HepG2 (cell line): ENCODE data around the gene PARP3. TPM values are rescaled to one million over a fixed set of nuclear protein-coding genes. Genes with fewer than 3 reads are reported as not detected.

Experiments
- CSRNP2 ChIP-seq: sonication (generic); formaldehyde crosslinking; conservative IDR thresholded peaks from 2 replicates; pipeline ENCODE4 v1.8.0; 2022; ENCODE audit warnings: low read depth, missing genetic modification reagents
- FLYWCH1 ChIP-seq: sonication (generic); formaldehyde crosslinking; IDR thresholded peaks from 2 replicates; pipeline ENCODE4 v1.8.1; 2023; ENCODE audit warnings: mild to moderate bottlenecking, missing genetic modification reagents
- FOSL1 ChIP-seq: sonication (generic); formaldehyde crosslinking; IDR thresholded peaks from 2 replicates; pipeline ENCODE4 v1.9.0; 2021; ENCODE audit warnings: missing genetic modification reagents, borderline replicate concordance
- GMEB2 ChIP-seq: IDR thresholded peaks from 2 replicates; pipeline ENCODE4 v1.6.1; 2016; ENCODE audit warnings: missing biosample characterization, missing genetic modification reagents, low read depth
- MIXL1 ChIP-seq: IDR thresholded peaks from 2 replicates; pipeline ENCODE4 v1.6.1; 2016
- MYPOP ChIP-seq: sonication (generic); formaldehyde crosslinking; IDR thresholded peaks from 2 replicates; pipeline ENCODE4 v1.8.1; 2023; ENCODE audit warnings: mild to moderate bottlenecking, moderate library complexity, missing genetic modification reagents
- NFRKB ChIP-seq: fragments of 450-650 bp; IDR thresholded peaks from 2 replicates; pipeline ENCODE4 v1.6.1; 2017
- POLR2G ChIP-seq: fragments of 200-400 bp; formaldehyde crosslinking; IDR thresholded peaks from 2 replicates; pipeline ENCODE4 v1.6.1; 2018; ENCODE audit warnings: mild to moderate bottlenecking, low read depth, low read length, moderate library complexity
- RFX5 ChIP-seq: IDR thresholded peaks from 2 replicates; pipeline ENCODE4 v1.6.1; 2011; ENCODE audit warnings: low read depth, low read length, improper control_type of control experiment
- RXRB ChIP-seq: IDR thresholded peaks from 2 replicates; pipeline ENCODE4 v1.6.1; 2016; ENCODE audit warnings: borderline replicate concordance, missing genetic modification reagents, missing compliant biosample characterization
- SMARCC2 ChIP-seq: fragments of 450-650 bp; IDR thresholded peaks from 2 replicates; pipeline ENCODE4 v1.6.1; 2017; ENCODE audit warnings: antibody characterized with exemption, mild to moderate bottlenecking
- SRSF4 ChIP-seq: fragments of 200-400 bp; formaldehyde crosslinking; IDR thresholded peaks from one replicate; pipeline ENCODE4 v1.6.1; 2018; ENCODE audit warnings: mild to moderate bottlenecking, low read depth, low read length, moderate library complexity; ENCODE audit not compliant: poor library complexity, severe bottlenecking
- ZFY ChIP-seq: sonication (generic); formaldehyde crosslinking; IDR thresholded peaks from 2 replicates; pipeline ENCODE4 v1.4.0; 2020; ENCODE audit warnings: missing genetic modification reagents
- ZNF124 ChIP-seq: sonication (generic); formaldehyde crosslinking; IDR thresholded peaks from 2 replicates; pipeline ENCODE4 v1.4.0; 2020; ENCODE audit warnings: missing genetic modification reagents
- ZNF383 ChIP-seq: sonication (generic); formaldehyde crosslinking; IDR thresholded peaks from 2 replicates; pipeline ENCODE4 v1.4.0; 2020; ENCODE audit warnings: missing genetic modification reagents, mild to moderate bottlenecking, borderline replicate concordance
- ZNF570 ChIP-seq: sonication (generic); formaldehyde crosslinking; IDR thresholded peaks from 2 replicates; pipeline ENCODE4 v1.4.0; 2020; ENCODE audit warnings: mild to moderate bottlenecking, missing genetic modification reagents, borderline replicate concordance
- ZNF572 ChIP-seq: sonication (generic); formaldehyde crosslinking; IDR thresholded peaks from 2 replicates; pipeline ENCODE4 v1.5.1; 2020; ENCODE audit warnings: mild to moderate bottlenecking, missing genetic modification reagents
- ZNF75D ChIP-seq: sonication (generic); formaldehyde crosslinking; IDR thresholded peaks from 2 replicates; pipeline ENCODE4 v1.8.1; 2023; ENCODE audit warnings: missing genetic modification reagents, mild to moderate bottlenecking, borderline replicate concordance
- ZSCAN30 ChIP-seq: sonication (generic); formaldehyde crosslinking; IDR thresholded peaks from 2 replicates; pipeline ENCODE4 v1.5.0; 2020; ENCODE audit warnings: mild to moderate bottlenecking, missing genetic modification reagents
- polyA plus RNA-seq, 8 experiments: library from polyadenylated mRNA; depleted of rRNA in 3 of 8; stranded (reverse) in 7 of 8; unstranded in 1 of 8; fragments of >200 nt; fragmentation: Illumina TruSeq in 4 of 8; extraction: Trizol in 4 of 8; gene quantifications; 2 replicates each; pipeline versions ENCODE4 v1.2.1 to v1.2.3, GENCODE V29; 2011 to 2016; ENCODE audit warnings: low read depth in 4 of 8, missing spikeins in 1 of 8, mixed read lengths in 1 of 8; ENCODE audit not compliant: insufficient read depth in 1 of 8
- total RNA-seq, 5 experiments: library from RNA; depleted of rRNA; stranded (reverse); fragments of >200 nt; fragmentation: Illumina TruSeq; extraction: Trizol; gene quantifications; 2 replicates each; pipeline ENCODE4 v1.2.3, GENCODE V29; 2016; ENCODE audit warnings: low read depth in 1 of 5

Gene PARP3
- total and polyA plus RNA-seq, 2 of the 13 experiments (the other 11 are each of a cell fraction or from before 2014, with no cell fraction given) = 11.2 to 21.5 TPM

GRCh38 chr3:51995346-51996163 is 53.4 kb downstream of the PARP3 start, which contains the start of gene RPL29 (continued):
- TF ChIP-seq SRSF4 = no peak
- TF ChIP-seq MIXL1 (CRISPR knock-in tag) = peak; percentile 92
- TF ChIP-seq FLYWCH1 = 0 out of 2 replicates have a peak, but pooled peaks have one; percentile 61
- TF ChIP-seq NFRKB = no peak
- TF ChIP-seq ZNF75D (CRISPR knock-in tag) = no peak; the same call in 1 of the 2 replicates
- peak; percentile 96 for TF ChIP-seq ZNF124 (CRISPR knock-in tag)
- peak; percentile 82 for TF ChIP-seq ZFY (CRISPR knock-in tag)
- peak; percentile 86 for TF ChIP-seq MYPOP (CRISPR knock-in tag)
- no peak for TF ChIP-seq FOSL1 (CRISPR knock-in tag)
- peak; percentile 99 for TF ChIP-seq POLR2G
- no peak for TF ChIP-seq CSRNP2 (CRISPR knock-in tag)
- no peak for TF ChIP-seq SMARCC2
- 0 out of 2 replicates have a peak, but pooled peaks have one; percentile 36 for TF ChIP-seq ZNF570 (CRISPR knock-in tag)
- TF ChIP-seq GMEB2 (CRISPR knock-in tag) = 0 out of 2 replicates have a peak, but pooled peaks have one; percentile 54
- TF ChIP-seq RXRB = peak; percentile 63; the same call in 1 of the 2 replicates
- TF ChIP-seq ZNF383 (CRISPR knock-in tag) = peak; percentile 93; the same call in 1 of the 2 replicates
- TF ChIP-seq ZNF572 = no peak
- TF ChIP-seq ZSCAN30 (CRISPR knock-in tag) = peak; percentile 93
- TF ChIP-seq RFX5 = no peak
